GM19193 (cell line): ENCODE data around the gene RADX.

Source experiments
- POLR2A ChIP-seq: IDR thresholded peaks from 4 replicates; pipeline ENCODE4 v1.6.1; 2011; ENCODE audit not compliant: insufficient read depth, insufficient read length; ENCODE audit errors: extremely low read depth

The RADX gene

GRCh38 chrX:106611679-106612392 lies at the start of gene RADX:
RADX (plus strand) TSS chrX:106611978; CDS start chrX:106612081, 103 bp downstream.
- TF ChIP-seq POLR2A: peak; percentile 58

- TF ChIP-seq POLR2A: no peak
Measured at GRCh38 chrX:106564986-106565385, 46.8 kb upstream of the RADX start.

- TF ChIP-seq POLR2A: no peak
Measured at GRCh38 chrX:106566362-106566761, 45.4 kb upstream of the RADX start.

- no peak for TF ChIP-seq POLR2A
Measured at GRCh38 chrX:106581856-106582255, 29.9 kb upstream of the RADX start.

GRCh38 chrX:106585478-106585877 lies 26.3 kb upstream of the RADX start:
- no peak for TF ChIP-seq POLR2A

- no peak for TF ChIP-seq POLR2A
Measured at GRCh38 chrX:106588801-106589200, 23.0 kb upstream of the RADX start.

- TF ChIP-seq POLR2A: no peak
Measured at GRCh38 chrX:106599411-106599810, 12.4 kb upstream of the RADX start.

- no peak for TF ChIP-seq POLR2A
Measured at GRCh38 chrX:106606571-106606970, 5.2 kb upstream of the RADX start.

- TF ChIP-seq POLR2A: no peak
Measured at GRCh38 chrX:106608016-106608415, 3.8 kb upstream of the RADX start.

GRCh38 chrX:106611317-106611678 lies 480 bp upstream of the RADX start:
- no peak for TF ChIP-seq POLR2A

- TF ChIP-seq POLR2A: no peak
Measured at GRCh38 chrX:106612393-106612763, 600 bp downstream of the RADX start.

- no peak for TF ChIP-seq POLR2A
Measured at GRCh38 chrX:106613277-106613676, 1.5 kb downstream of the RADX start.

- no peak for TF ChIP-seq POLR2A
Measured at GRCh38 chrX:106615041-106615440, 3.3 kb downstream of the RADX start.

- TF ChIP-seq POLR2A: no peak
Measured at GRCh38 chrX:106619797-106620196, 8.0 kb downstream of the RADX start.

GRCh38 chrX:106621836-106622235 lies 10.1 kb downstream of the RADX start:
- TF ChIP-seq POLR2A: no peak

GRCh38 chrX:106626789-106627188 lies 15.0 kb downstream of the RADX start:
- no peak for TF ChIP-seq POLR2A

- no peak for TF ChIP-seq POLR2A
Measured at GRCh38 chrX:106631615-106632014, 19.8 kb downstream of the RADX start.
